BJ (cell line): ENCODE data around the gene SPP2. TPM values are rescaled to one million over a fixed set of nuclear protein-coding genes. Genes with fewer than 3 reads are reported as not detected.

ENCODE experiments used
- CTCF ChIA-PET: fragments of 350-600 bp; formaldehyde crosslinking; extraction: SDS; loops from one replicate; lab custom pipeline; 2021; ENCODE audit warnings: antibody characterized with exemption, inconsistent platforms; lab: Yijun Ruan, JAX
- POLR2A ChIA-PET: fragments of 300-600 bp; sonication (Branson Sonifier 250); formaldehyde crosslinking; extraction: SDS; loops from one replicate; lab custom pipeline; 2021; ENCODE audit warnings: antibody characterized with exemption; lab: Charles Lee
- DNase-seq: peaks from one replicate; pipeline ENCODE4 v3.0.0-alpha.2; 2011; ENCODE audit warnings: low read depth
- H3K27me3 ChIP-seq: 2 replicates; pipeline ENCODE4 v1.6.0; 2011; ENCODE audit warnings: low read length; ENCODE audit not compliant: control insufficient read depth, insufficient read depth
- H3K36me3 ChIP-seq: 2 replicates; pipeline ENCODE4 v1.5.1; 2011; ENCODE audit warnings: low read length; ENCODE audit not compliant: control insufficient read depth, insufficient read depth
- H3K4me3 ChIP-seq: 2 replicates; pipeline ENCODE4 v1.5.1; 2011; ENCODE audit warnings: low read depth, mild to moderate bottlenecking, control low read depth, low read length
- CTCF ChIP-seq: IDR thresholded peaks from 2 replicates; pipeline ENCODE4 v1.5.1; 2011; ENCODE audit warnings: low read depth, mild to moderate bottlenecking, control low read depth, inconsistent platforms, low read length, moderate library complexity; ENCODE audit not compliant: insufficient read depth
- polyA plus RNA-seq: library from polyadenylated mRNA; depleted of rRNA; stranded (reverse); fragments of >200 nt; gene quantifications from 2 replicates; pipeline ENCODE4 v1.2.3, GENCODE V29; 2011

SPP2 gene
- polyA plus RNA-seq, 1 experiment = not detected

DNA sequence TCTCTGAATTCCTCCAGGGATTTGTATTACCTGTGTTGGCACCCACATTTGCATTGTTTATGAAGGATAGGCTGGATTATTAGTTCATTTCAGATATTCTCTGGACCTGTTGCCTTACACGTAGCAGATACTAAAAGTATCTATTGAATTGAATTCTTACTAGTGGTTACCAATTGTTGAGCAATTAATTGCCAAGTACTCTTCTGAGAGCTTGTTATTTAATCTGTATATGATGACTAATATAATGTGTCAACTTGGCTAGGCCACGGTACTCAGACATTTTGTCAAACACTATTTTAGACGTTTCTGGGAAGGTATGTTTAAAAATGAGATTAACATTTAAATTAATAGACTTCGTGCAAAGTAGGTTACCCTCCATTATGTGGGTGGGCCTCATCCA is 2.5 kb upstream of the SPP2 start:
- no peak for DNase-seq
- H3K4me3 ChIP-seq = no peak overlapping the region
- H3K36me3 ChIP-seq = no peaks in the 10 kb centered on the region
- H3K27me3 ChIP-seq = no peaks in the 10 kb centered on the region
- ChIA-PET POLR2A (no interaction called here), CTCF (no interaction called here)
- TF ChIP-seq CTCF = no peak

DNA sequence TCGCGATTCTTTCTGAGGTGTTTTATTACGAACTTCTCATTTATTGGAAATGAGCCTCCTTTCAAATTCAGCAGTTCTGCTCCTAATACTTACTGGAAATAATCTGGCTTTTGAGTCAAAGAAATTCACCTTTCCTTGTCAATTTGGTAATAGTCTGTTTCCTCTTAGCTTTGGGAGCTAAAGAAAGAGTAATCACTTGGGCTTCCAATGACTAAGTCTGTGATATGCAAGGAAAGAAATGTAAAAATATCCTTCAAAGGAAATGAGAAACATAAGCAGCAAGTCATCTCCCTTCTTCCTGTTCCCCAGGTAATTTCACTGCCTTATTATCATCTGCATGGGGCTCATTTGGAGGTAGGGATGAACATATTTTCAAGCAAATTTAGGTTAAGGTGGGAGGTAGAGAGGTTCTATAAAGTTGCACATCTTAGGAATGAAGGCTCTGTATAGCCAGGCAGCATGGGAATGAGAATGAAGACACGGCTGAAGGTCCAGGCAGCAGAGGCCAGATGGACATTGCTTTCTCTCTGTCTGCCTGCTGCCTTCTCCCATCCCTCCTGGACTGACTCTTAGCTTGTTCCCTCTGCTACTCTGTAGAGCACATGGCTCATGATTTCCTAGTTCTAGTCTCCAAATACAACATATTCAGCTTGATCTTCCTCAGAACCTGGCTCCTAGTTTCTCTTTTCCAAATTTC is 1.0 kb downstream of the SPP2 start:
- no peak for DNase-seq
- Histone ChIP-seq H3K36me3 (no peaks in the 10 kb centered on the region), H3K4me3 (no peak overlapping the region), H3K27me3 (no peaks in the 10 kb centered on the region)
- CTCF ChIA-PET = interaction anchor here (1.0 kb wide), 1 partner anchor 8 kb away, joined by 3 read pairs; no protein-coding TSS in a partner anchor
- TF ChIP-seq CTCF = no peak
- POLR2A ChIA-PET = no interaction called here

GRCh38 chr2:234058881-234059280 is 8.4 kb downstream of the SPP2 start:
- no peak for DNase-seq
- no peaks in the 10 kb centered on the region for H3K36me3 ChIP-seq
- H3K4me3 ChIP-seq = no peak overlapping the region
- TF ChIP-seq CTCF = no peak
- ChIA-PET CTCF (no interaction called here), POLR2A (no interaction called here)
- H3K27me3 ChIP-seq = no peaks in the 10 kb centered on the region

GRCh38 chr2:234060236-234060635 is 9.7 kb downstream of the SPP2 start:
- ChIA-PET POLR2A (no interaction called here), CTCF (interaction anchor here (0.6 to 1.3 kb wide), 2 partner anchors 9 to 267 kb away, joined by 3 read pairs; partner anchors contain the start of gene SPP2)
- Histone ChIP-seq H3K36me3 (no peaks in the 10 kb centered on the region), H3K27me3 (no peaks in the 10 kb centered on the region), H3K4me3 (no peak overlapping the region)
- DNase-seq = no peak
- TF ChIP-seq CTCF = no peak

- POLR2A ChIA-PET = no interaction called here
These were observed 11.2 kb downstream of the SPP2 start for GRCh38 chr2:234061624-234062257.

More at GRCh38 chr2:234061624-234062257, 11.2 kb downstream of the SPP2 start:
- CTCF ChIA-PET = interaction anchor here (0.5 kb wide), 1 partner anchor 529 kb away, joined by 4 read pairs; no protein-coding TSS in a partner anchor
- Histone ChIP-seq H3K4me3 (no peak overlapping the region), H3K36me3 (no peaks in the 10 kb centered on the region), H3K27me3 (no peaks in the 10 kb centered on the region)
- TF ChIP-seq CTCF = no peak
- DNase-seq = no peak
